GM19043 (cell line): ENCODE measurements around the gene PPP1R15B.
"Not testable (repeated sequence)": the region's sequence is repeated elsewhere in the genome, so short reads cannot be mapped to it uniquely, and the experiment has no call there.

Source experiments
- ATAC-seq: cut with Tn5 transposase; IDR thresholded peaks from one replicate; pipeline ENCODE4 v1.9.1; 2021; ENCODE audit warnings: low read depth; ENCODE audit not compliant: unreplicated experiment

PPP1R15B gene

DNA sequence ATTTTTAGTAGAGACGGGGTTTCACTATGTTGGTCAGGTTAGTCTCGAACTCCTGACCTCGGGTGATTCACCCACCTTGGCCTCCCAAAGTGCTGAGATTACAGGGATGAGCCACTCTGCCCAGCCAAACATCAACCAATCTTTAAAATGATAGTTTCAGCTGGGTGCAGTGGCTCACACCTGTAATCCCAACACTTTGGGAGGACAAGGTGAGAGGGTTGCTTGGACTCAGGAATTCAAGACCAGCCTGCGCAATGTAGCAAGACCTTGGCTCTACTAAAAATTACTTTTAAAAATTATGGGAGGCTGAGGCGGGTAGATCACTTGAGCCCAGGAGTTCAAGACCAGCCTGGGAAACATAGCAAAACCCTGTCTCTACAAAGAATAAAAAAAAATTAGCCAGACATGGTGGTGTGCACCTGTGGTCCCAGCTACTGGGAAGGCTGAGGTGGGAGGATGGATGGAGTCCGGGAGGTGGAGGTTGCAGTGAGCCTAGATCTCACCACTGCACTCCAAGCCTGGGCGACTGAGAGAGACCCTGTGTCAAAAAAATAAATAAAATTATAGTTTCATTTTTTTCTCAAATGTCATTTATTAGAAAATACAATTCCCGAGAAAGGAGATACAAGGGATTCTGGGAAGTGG is 10.6 kb upstream of the PPP1R15B start:
- not testable (repeated sequence) for ATAC-seq

DNA sequence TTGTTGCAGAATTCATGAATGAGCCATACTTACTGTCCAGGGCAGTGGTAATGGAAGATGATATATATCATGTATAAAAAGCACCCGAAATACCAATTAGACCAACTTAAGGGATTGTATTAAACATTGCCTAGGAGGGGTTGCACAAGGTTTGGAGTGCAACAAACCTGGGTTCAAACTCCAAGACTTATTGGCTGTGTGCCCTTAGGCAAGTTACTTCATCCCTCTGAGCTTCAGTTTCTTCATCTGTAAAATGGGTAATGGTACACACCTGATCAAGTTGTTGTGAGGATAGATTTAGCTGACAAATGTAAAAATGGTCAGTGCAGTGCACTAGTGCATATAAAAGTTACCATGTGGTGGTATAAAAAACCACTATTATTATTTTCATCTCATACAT is 9.8 kb upstream of the PPP1R15B start:
- ATAC-seq: no peak

- no peak for ATAC-seq
Measured at GRCh38 chr1:204420039-204421004, 8.7 kb upstream of the PPP1R15B start.

GRCh38 chr1:204419064-204419403 is 7.4 kb upstream of the PPP1R15B start:
- ATAC-seq: no peak

DNA sequence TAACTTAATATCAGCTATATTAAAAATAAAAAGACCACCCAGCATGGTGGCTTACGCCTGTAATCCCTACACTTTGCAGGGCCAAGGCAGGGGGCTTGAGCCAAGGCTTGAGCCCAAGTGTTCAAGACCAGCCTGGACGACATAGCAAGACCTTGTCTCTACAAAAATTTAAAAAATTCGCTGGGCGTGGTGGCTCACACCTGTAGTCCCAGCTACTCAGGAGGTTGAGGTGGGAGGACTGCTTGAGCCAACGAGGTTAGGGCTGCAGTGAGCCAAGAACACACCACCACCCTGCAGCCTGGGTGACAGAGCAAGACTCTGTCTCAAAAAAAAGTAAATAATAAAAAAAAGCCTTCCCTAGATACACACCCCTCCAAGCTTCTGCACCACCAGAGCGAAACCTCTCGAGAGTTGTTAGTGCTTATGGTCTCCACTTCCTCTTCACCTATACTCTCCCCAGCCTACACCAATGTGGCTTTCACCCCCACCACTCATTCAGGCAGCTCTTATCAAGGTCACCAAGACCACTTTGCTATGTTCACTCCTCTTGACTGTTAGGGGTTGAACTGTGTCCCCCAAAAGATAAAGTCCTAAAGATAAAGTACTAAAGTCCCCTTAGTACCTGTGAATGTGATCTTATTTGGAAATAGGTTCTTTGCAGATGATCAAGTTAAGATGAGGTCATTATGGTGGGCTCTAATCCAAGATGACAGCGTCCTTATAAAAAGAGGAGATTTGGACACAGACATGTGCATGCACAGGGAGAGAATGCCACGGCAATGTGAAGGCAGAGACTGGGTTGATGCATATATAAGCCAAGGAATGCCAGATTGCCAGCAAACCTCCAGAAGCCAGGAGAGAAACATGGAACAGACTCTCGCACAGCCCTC is 6.8 kb upstream of the PPP1R15B start:
- ATAC-seq: peak; percentile 81

DNA sequence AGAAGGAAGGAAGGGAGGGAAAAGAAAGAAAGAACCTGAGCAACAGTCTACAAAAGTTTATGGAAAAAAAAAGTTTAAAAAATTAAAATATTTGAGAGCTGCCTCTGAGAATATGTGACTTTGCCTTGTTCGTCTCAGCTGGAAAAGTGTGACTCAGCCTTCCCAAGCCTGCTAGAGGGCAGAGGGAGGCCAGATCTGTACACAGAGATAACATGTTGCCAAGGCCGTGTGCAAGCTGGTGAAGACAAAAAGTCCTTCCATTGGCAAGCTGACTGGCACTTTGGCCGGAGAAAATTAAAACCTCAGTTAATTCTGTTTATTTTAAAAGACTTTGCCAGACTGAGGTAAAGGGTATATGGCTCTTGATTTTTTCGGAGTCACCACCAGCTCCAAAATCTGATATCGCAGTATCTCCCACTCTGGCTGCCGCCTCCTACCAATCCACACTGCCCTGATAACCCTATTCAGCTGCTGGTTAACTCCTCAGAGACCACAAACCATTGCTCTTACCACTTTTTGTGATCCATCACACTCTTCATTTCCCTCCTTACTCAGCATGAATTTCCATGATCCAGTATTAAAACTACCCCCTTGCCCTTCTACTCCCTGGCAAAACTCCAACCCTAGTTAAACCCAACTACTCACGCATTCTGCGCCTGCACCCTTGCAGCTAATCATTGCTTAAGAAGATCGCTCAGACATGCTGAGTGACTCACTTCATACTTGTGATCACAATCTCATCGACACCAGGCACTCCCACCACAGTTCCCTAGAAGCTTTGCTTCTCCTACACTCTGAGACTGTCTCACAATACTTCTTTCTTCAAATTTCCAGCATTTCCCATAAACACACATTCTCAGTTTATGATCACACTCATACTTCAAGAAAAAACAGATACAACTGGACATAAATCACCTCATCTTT is 5.7 kb upstream of the PPP1R15B start:
- ATAC-seq: no peak

- ATAC-seq: no peak
Measured at GRCh38 chr1:204416589-204417073, 5.0 kb upstream of the PPP1R15B start.

- no peak for ATAC-seq
Measured at GRCh38 chr1:204415351-204415750, 3.7 kb upstream of the PPP1R15B start.

- no peak for ATAC-seq
Measured at GRCh38 chr1:204414016-204414415, 2.4 kb upstream of the PPP1R15B start.

GRCh38 chr1:204413170-204413535 is 1.5 kb upstream of the PPP1R15B start:
- no peak for ATAC-seq

DNA sequence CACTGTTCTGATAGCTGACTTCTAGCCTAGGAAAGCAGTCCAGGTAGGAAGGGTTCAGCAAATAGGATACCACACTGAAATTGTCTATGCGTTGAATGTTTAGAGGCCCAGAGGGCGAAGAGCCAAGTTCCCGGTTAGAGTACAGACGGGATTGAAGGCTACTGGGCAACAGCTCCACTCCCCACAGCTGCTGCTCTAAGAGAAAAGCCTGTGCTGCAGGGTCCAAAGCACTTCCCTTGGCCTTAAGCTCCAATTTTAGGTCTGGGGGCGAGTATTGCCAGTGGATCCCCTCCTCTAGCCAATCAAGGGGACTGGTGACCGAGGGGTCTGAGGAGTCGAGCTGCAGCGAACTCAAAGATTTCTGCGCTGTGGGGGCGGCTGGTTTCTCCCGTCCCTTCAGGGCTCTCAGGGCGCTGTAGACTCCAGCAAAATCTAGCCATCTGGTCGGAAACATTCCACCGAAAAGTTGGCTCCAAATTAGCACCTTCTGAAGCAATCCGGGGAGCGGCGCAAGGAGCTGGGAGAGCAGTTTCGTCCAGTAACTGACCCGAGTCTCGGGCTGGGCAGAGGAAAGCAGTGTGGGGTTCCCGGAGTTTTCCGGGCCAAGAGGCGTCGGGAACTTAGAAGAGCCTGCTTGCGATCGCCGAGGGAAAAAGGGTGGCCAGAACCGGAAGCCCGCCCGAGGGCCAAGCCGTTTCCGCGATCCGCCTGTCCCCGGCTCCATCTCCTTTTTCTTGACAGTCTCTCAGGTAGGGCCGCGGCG is 748 bp downstream of the PPP1R15B start:
- ATAC-seq: peak; percentile 19

DNA sequence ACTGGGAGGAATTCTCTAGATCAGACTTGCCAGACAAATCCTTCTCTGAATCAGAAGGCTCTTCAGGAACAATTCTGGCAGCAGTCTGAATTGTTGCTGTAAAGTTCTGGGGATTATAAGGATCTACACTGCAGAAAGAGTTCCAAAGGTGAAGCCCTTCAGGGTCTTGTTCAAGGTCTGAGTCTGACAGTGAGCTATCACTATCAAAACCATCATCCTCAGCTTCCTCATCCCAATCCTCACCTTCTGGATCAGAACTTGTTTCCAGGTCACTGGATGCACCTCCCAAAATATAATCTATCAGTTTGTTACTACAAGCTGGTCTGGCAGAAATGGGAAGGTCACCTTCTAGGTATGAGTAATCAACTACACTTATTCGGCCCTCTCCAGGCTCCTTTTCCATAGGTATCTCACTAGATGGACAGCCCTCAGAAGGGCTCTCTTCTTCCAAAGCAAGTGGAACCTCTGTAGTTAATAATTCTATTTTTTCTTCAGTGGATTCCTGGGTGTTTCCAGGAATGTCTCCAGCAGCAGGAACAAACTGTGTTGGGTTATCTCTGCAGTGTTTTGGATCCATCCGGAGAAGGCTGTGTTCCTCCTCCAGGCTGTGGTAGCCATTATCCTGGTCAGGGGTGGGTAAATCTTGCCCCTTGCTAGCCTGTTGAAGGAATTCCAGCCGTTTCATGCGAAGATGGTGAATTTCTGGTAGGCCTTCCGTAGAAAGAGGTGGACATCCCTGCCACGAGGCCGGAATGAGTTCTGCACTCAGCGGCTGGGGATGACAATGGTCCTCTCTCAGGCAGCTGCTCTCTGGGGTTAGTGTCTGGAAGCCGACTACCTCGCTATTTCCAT is 1.6 kb downstream of the PPP1R15B start:
- ATAC-seq: no peak

GRCh38 chr1:204409123-204409522 is 2.5 kb downstream of the PPP1R15B start:
- ATAC-seq: no peak

DNA sequence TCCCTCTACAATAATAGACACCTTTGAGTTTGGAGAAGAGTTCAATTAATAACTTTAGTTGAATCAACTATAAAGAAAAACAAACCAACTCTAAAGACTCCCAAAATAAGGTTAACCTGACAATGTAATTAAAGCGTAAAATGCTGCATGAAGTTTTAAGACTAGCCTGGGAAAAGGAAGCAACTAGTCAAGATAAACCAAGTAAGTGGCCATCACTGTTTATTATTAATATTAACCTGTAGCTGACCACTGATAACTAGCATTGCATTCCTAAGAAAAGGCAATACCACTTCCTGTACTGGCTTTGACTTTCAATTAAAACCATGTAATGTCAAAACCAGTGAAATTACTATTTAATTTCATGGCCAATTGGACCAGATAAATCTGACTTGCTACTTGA is 3.0 kb downstream of the PPP1R15B start:
- ATAC-seq: no peak

DNA sequence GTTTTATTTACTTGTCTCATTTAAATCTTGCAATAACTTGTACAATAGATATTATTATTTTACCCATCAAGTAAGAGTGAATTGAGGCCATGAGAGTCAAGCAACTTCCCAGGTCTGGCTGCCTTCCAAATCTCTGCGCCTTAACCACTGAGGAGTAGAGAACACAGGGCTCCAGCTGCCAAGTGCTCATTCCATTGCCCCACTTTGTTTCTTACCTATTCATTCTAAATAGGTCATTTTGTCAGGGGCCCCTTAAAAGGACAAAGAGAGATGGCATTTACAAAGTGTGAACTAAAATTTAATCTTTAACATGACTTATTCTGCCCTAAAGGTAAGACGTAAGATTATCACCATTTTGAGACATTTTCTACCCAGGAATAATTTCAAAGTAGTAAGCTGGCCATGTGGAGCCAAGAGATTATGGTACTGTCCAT is 3.5 kb downstream of the PPP1R15B start:
- ATAC-seq: no peak

DNA sequence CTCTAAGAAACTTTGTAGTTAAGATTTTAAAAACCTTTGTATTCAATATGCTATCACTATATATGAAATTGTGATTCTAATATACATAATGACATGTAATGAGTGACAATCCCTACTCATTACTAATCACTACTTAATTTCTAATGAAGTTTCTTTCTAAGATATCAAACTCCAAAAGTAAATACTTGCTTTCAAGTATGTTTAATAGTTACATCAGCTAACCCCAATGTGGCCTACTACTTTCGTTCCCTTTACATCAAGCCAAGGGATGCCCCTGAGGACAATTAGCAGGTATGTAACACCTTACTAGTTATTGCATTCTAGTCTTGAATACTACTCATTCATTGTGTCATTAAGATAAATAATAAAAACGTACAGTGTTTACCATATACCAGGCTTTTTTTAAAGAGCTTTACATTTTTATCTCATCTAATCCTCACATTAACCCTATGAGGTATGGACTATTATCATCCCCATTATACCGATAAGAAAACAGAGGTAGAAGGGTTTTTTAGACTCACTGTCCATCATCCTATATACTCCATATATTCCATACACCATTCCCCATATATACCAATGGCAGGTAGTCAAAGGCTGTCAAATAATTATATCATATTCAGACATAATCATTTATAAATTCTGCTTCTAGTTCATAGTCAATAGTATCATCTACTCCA is 4.2 kb downstream of the PPP1R15B start:
- no peak for ATAC-seq

GRCh38 chr1:204406621-204407020 is 5.0 kb downstream of the PPP1R15B start:
- ATAC-seq: no peak

DNA sequence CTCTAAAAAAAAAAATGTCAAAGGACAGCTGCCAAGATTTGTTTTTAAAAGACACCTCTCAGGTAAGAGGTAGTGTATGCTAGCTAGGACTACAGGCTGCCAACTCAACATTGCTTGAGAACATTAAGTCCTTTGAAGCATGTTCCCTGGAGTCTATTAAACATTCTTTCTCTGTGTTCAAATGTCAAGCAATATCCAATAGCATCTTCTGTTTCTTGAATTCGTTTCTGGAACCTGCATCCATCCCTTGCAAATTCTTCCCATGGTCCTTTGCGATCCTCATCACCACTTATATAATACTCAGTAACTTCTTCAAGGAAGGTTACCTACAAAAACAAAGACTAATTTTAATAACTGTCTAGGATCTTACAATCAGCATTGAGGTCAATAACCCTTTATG is 5.6 kb downstream of the PPP1R15B start:
- ATAC-seq: no peak
